CD4-positive, alpha-beta T cell treated with Interleukin-4 for 1 hour (primary cell): ENCODE data around the gene ZNF385B.
"Not testable (repeated sequence)": the region's sequence is repeated elsewhere in the genome, so short reads cannot be mapped to it uniquely, and the experiment has no call there.

Experiments used
- DNase-seq, 2 donors: peaks; one replicate each; pipeline ENCODE4 v3.0.0-alpha.2; 2020 to 2022

ZNF385B gene

GRCh38 chr2:179800776-179801175 is 60.6 kb downstream of the ZNF385B start:
- no peak for DNase-seq

- no peak for DNase-seq
Measured at GRCh38 chr2:179796213-179797007, 65.0 kb downstream of the ZNF385B start.

- DNase-seq: no peak
Measured at GRCh38 chr2:179793902-179794301, 67.5 kb downstream of the ZNF385B start.

GRCh38 chr2:179793238-179793637 is 68.2 kb downstream of the ZNF385B start:
- no peak for DNase-seq

GRCh38 chr2:179790235-179791217 is 70.9 kb downstream of the ZNF385B start:
- DNase-seq: no peak

- no peak for DNase-seq
Measured at GRCh38 chr2:179788104-179788503, 73.3 kb downstream of the ZNF385B start.

GRCh38 chr2:179787601-179788000 is 73.8 kb downstream of the ZNF385B start:
- DNase-seq: no peak

GRCh38 chr2:179785902-179786301 is 75.5 kb downstream of the ZNF385B start:
- DNase-seq: no peak

- not testable (repeated sequence) for DNase-seq
Measured at GRCh38 chr2:179782346-179782745, 79.1 kb downstream of the ZNF385B start.

- no peak for DNase-seq
Measured at GRCh38 chr2:179773986-179774385, 87.4 kb downstream of the ZNF385B start.

- DNase-seq: no peak
Measured at GRCh38 chr2:179772346-179772745, 89.1 kb downstream of the ZNF385B start.

GRCh38 chr2:179771791-179772190 is 89.6 kb downstream of the ZNF385B start:
- no peak for DNase-seq

GRCh38 chr2:179770029-179770428 is 91.4 kb downstream of the ZNF385B start:
- no peak for DNase-seq

GRCh38 chr2:179769323-179769722 is 92.1 kb downstream of the ZNF385B start:
- DNase-seq: no peak

GRCh38 chr2:179768765-179769164 is 92.6 kb downstream of the ZNF385B start:
- no peak for DNase-seq

GRCh38 chr2:179765666-179766065 is 95.7 kb downstream of the ZNF385B start:
- no peak for DNase-seq

- no peak for DNase-seq
Measured at GRCh38 chr2:179764710-179765109, 96.7 kb downstream of the ZNF385B start.

GRCh38 chr2:179758636-179759035 is 102.8 kb downstream of the ZNF385B start:
- DNase-seq: no peak

- DNase-seq: peak in 1 of 2 donors; percentile 3
Measured at GRCh38 chr2:179751163-179751809, 110.1 kb downstream of the ZNF385B start.

GRCh38 chr2:179749210-179749609 is 112.2 kb downstream of the ZNF385B start:
- no peak for DNase-seq

- DNase-seq: no peak
Measured at GRCh38 chr2:179746981-179747380, 114.4 kb downstream of the ZNF385B start.

GRCh38 chr2:179745635-179746256 is 115.7 kb downstream of the ZNF385B start:
- DNase-seq: no peak

- no peak for DNase-seq
Measured at GRCh38 chr2:179744401-179744800, 117.0 kb downstream of the ZNF385B start.
